GM18508 (cell line): ENCODE data around the gene FAM168A.
"Not testable (repeated sequence)": the region's sequence is repeated elsewhere in the genome, so short reads cannot be mapped to it uniquely, and the experiment has no call there.

Source experiments
- ATAC-seq: cut with Tn5 transposase; IDR thresholded peaks from one replicate; pipeline ENCODE4 v1.9.1; 2021; ENCODE audit warnings: moderate number of reproducible peaks; ENCODE audit not compliant: insufficient read depth, unreplicated experiment

FAM168A gene

DNA sequence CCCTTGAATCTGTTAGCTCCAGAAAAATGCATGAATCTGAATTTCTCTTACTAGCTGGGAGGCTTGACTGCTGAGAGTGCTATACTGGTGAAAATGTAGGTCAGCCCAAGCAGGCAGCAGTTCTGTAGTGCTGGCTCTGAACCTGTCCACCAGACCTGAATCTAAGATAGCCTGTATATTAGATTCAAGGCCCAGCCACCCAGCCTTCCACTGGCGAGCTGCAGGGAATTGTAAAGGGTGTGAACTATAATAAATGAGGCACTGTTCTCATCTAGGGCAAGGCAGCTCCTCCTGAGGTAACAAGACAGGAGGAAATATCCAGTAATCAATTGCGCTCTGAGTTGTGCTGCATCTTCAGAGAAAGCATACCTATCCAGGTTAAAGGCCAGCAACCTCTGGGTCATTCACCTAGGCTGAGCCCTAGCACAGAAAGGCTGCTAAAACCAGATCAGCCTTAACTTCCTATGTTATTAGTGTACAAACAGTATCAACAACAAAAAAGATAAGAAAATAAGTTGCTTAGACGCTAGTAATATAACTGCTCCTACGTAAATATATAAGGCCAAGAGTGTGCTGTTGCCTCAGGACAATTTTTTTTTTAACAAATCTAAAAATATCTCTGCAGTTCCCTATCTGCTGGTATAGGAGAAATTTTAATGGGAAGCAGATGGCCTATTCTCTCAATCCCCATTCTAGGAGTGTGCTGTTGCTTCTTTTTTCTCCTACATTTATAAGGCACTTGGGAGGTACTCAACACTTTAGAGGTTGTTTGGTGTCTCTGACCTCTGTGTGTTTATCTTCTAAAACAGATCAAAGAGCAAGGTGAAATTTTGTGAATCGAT, 158.7 kb downstream of the FAM168A start:
- no peak for ATAC-seq

DNA sequence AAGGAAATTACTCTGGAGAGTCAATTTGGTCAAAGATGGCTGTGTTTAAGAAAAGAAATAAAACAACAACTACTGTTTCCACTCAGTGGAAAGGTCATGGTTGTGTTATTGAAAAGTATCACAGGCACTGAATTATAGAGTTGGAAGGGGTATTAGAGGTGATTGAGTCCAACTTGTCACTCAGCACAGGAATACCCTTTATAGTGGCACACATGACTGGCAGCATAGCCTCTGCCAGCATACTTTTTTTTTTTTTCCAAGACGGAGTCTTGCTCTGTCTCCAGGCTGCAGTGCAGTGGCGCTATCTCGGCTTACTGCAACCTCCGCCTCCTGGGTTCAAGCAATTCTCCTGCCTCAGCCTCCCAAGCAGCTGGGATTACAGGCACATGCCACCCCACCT, 161.1 kb downstream of the FAM168A start:
- ATAC-seq, result not testable (repeated sequence)

GRCh38 chr11:73431396-73431795, 166.5 kb downstream of the FAM168A start:
- ATAC-seq, result no peak

GRCh38 chr11:73430326-73430725, 167.6 kb downstream of the FAM168A start:
- ATAC-seq, result no peak

- no peak for ATAC-seq
Measured at GRCh38 chr11:73429121-73429750, 168.7 kb downstream of the FAM168A start.

- ATAC-seq, result no peak
Measured at GRCh38 chr11:73428699-73429098, 169.2 kb downstream of the FAM168A start.

- ATAC-seq, result no peak
Measured at GRCh38 chr11:73428227-73428626, 169.7 kb downstream of the FAM168A start.

- no peak for ATAC-seq
Measured at GRCh38 chr11:73426219-73426850, 171.6 kb downstream of the FAM168A start.

- no peak for ATAC-seq
Measured at GRCh38 chr11:73425108-73425507, 172.8 kb downstream of the FAM168A start.

- no peak for ATAC-seq
Measured at GRCh38 chr11:73423506-73423905, 174.4 kb downstream of the FAM168A start.

GRCh38 chr11:73422886-73423285, 175.0 kb downstream of the FAM168A start:
- ATAC-seq, result no peak

GRCh38 chr11:73420136-73420535, 177.8 kb downstream of the FAM168A start:
- ATAC-seq, result no peak

DNA sequence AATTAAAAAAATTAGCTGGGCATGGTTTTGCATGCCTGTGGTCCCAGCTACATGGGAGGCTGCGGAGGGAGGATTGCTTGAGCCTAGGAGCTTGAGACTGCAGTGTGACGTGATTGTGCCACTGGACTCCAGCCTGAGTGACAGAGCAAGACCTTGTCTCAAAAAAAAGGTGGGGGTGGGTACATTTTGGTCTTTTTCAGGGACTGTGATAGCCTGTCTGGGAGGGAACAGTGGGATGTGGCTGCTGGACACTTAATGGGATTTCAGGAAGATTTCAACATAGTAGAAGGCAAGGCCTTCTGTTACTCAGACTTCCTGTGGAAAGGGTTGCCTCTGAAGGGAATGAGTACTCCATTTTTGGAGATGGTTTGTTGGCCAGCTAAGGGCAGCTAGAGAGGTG, 181.1 kb downstream of the FAM168A start:
- no peak for ATAC-seq

- no peak for ATAC-seq
Measured at GRCh38 chr11:73415854-73416615, 181.9 kb downstream of the FAM168A start.

GRCh38 chr11:73414977-73415651, 182.8 kb downstream of the FAM168A start:
- no peak for ATAC-seq

- ATAC-seq, result no peak
Measured at GRCh38 chr11:73413256-73413655, 184.7 kb downstream of the FAM168A start.

- no peak for ATAC-seq
Measured at GRCh38 chr11:73412308-73412707, 185.6 kb downstream of the FAM168A start.

DNA sequence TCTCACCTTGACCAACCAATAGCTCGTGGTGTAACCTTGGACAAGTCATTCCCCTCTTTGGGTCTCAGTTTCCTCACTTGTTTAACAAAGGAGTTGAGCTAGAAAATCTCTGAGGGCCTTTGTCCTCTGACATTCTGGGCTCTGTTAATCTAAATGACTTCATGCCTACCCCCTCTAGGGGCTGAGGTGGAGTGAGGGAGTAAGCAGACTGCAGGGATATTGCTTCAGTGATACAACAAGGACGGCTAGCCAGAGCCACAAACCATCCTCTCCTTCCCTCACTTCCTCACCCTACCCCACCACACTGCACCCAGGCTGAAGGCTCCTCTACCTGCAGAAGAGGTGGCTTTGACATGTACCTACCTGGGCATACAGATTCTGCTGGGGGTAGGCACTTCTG, 186.9 kb downstream of the FAM168A start:
- ATAC-seq, result no peak

DNA sequence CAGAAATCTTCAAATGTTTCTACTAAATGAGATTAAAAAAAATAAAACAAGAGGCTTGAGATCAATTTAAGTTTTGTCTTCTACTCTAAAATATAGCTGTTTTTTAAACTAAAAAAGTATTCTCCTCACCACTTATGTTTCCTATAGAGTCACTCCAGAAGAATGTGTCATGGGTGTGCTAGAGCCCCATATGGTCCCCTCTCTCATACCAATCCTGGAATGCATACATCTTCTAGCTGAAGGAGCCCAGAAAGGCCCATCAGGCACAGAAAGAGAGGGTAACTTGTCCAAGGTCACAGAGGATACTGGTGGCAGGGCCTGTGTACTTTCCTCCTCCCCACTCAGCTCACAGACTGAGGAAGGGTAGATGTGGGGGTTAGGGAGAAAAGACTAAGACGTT, 187.3 kb downstream of the FAM168A start:
- ATAC-seq, result no peak

DNA sequence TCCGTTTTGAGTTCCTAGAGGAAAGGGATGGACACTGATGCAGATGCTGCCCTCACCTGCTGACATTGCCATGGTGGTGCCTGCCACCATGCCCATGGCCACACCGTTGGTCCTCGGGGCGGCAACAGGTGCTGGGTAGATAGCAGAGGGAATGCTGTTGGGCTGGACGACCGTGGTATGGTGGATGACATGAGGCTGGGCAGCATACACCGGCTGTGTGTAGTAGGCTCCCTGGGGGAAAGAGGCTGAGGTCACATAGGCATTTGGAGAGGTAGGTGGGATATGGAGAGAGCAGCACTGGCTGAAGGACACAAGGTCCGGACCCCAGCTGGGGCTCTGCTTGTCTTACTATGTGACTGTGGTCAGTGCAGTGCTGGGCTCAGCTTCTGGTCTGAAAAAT, 188.5 kb downstream of the FAM168A start:
- no peak for ATAC-seq
